Liver (tissue), 9 donors: ENCODE data around the gene CBFA2T3. TPM values are rescaled to one million over a fixed set of nuclear protein-coding genes. Genes with fewer than 3 reads are reported as not detected.

Experiments used
- DNase-seq: peaks from one replicate; pipeline ENCODE4 v3.0.0-alpha.2; 2017; ENCODE audit warnings: low spot score
- H3K27ac ChIP-seq, 2 donors: one replicate each; pipeline ENCODE4 v1.7.0; 2013; ENCODE audit warnings: inconsistent platforms in 2 of 2, low read length in 2 of 2, control low read depth in 1 of 2, low read depth in 1 of 2, mild to moderate bottlenecking in 1 of 2
- H3K27me3 ChIP-seq, 4 donors: one replicate each; pipeline versions ENCODE4 v1.6.1 to v1.7.0; 2013; ENCODE audit warnings: low read length in 3 of 4, inconsistent platforms in 1 of 4, mild to moderate bottlenecking in 1 of 4, moderate library complexity in 1 of 4; ENCODE audit not compliant: control insufficient read depth in 4 of 4, insufficient read depth in 4 of 4
- H3K36me3 ChIP-seq, 4 donors: one replicate each; pipeline versions ENCODE4 v1.6.1 to v1.7.0; 2013; ENCODE audit warnings: low read length in 3 of 4, mild to moderate bottlenecking in 3 of 4, low read depth in 1 of 4, moderate library complexity in 1 of 4; ENCODE audit not compliant: control insufficient read depth in 4 of 4, insufficient read depth in 3 of 4
- H3K4me1 ChIP-seq, 4 donors: one replicate each; pipeline versions ENCODE4 v1.6.1 to v1.7.0; 2013; ENCODE audit warnings: low read length in 3 of 4, mild to moderate bottlenecking in 3 of 4, moderate library complexity in 1 of 4; ENCODE audit not compliant: control insufficient read depth in 4 of 4, insufficient read depth in 4 of 4
- H3K4me3 ChIP-seq, 3 donors: one replicate each; pipeline versions ENCODE4 v1.6.1 to v1.7.0; 2013; ENCODE audit warnings: low read length in 3 of 3, control low read depth in 1 of 3, low read depth in 1 of 3, mild to moderate bottlenecking in 1 of 3
- H3K9ac ChIP-seq, 2 donors: one replicate each; pipeline ENCODE4 v1.7.0; 2013; ENCODE audit warnings: low read length in 2 of 2, mild to moderate bottlenecking in 2 of 2, moderate library complexity in 2 of 2, control low read depth in 1 of 2, low read depth in 1 of 2
- H3K9me3 ChIP-seq, 4 donors: one replicate each; pipeline versions ENCODE4 v1.6.1 to v1.7.0; 2013; ENCODE audit warnings: low read length in 3 of 4; ENCODE audit not compliant: control insufficient read depth in 4 of 4
- FOXA1 ChIP-seq: IDR thresholded peaks from 2 replicates; pipeline ENCODE4 v1.6.1; 2016; ENCODE audit warnings: antibody characterized with exemption
- GABPA ChIP-seq, 2 donors: IDR thresholded peaks in 1 of 2; conservative IDR thresholded peaks in 1 of 2; 2 replicates each; pipeline ENCODE4 v1.6.1; 2016; ENCODE audit warnings: antibody characterized with exemption in 2 of 2, mild to moderate bottlenecking in 1 of 2, moderate library complexity in 1 of 2
- HNF4A ChIP-seq, 2 donors: conservative IDR thresholded peaks; 2 replicates each; pipeline ENCODE4 v1.6.1; 2016; ENCODE audit warnings: antibody characterized with exemption in 2 of 2, mild to moderate bottlenecking in 2 of 2
- HNF4G ChIP-seq: IDR thresholded peaks from 2 replicates; pipeline ENCODE4 v1.6.1; 2016; ENCODE audit warnings: antibody characterized with exemption
- JUND ChIP-seq, 2 donors: IDR thresholded peaks; 2 replicates each; pipeline ENCODE4 v1.6.1; 2016; ENCODE audit warnings: antibody characterized with exemption in 2 of 2
- NR2F2 ChIP-seq: IDR thresholded peaks from 2 replicates; pipeline ENCODE4 v1.6.1; 2016; ENCODE audit warnings: antibody characterized with exemption
- RAD21 ChIP-seq, 2 donors: IDR thresholded peaks; 2 replicates each; pipeline ENCODE4 v1.6.1; 2016; ENCODE audit warnings: antibody characterized with exemption in 2 of 2, mild to moderate bottlenecking in 2 of 2
- RXRA ChIP-seq, 2 donors: IDR thresholded peaks; 2 replicates each; pipeline ENCODE4 v1.6.1; 2017 to 2018; ENCODE audit warnings: antibody characterized with exemption in 2 of 2, mild to moderate bottlenecking in 1 of 2
- SP1 ChIP-seq: IDR thresholded peaks from 2 replicates; pipeline ENCODE4 v1.6.1; 2018; ENCODE audit warnings: antibody characterized with exemption, mild to moderate bottlenecking
- YY1 ChIP-seq: IDR thresholded peaks from 2 replicates; pipeline ENCODE4 v1.6.1; 2016; ENCODE audit warnings: antibody characterized with exemption, mild to moderate bottlenecking
- WGBS: extraction: QIAGEN DNeasy Blood & Tissue Kit; methylation state at CpG from one replicate; pipeline ENCODE4 v1.1.7; 2013; 5-methylcytosine and 5-hydroxymethylcytosine counted together
- polyA plus RNA-seq, 2 donors: library from polyadenylated mRNA; stranded (reverse) in 1 of 2; unstranded in 1 of 2; fragments of 200-250 nt in 1 of 2; fragments of >200 nt in 1 of 2; fragmentation: Nextera tagmentation in 1 of 2; extraction: Ambion mirVana in 1 of 2; gene quantifications; one replicate each; pipeline versions ENCODE4 v1.2.1 to v1.2.3, GENCODE V29; 2013 to 2015
- total RNA-seq, 2 donors: library from RNA; depleted of rRNA; stranded (reverse); fragments of >200 nt; gene quantifications; one replicate each; pipeline ENCODE4 v1.2.3, GENCODE V29; 2014
- TF ChIP-seq, protein P1 (sequence below): fragments of 150-350 bp; IDR thresholded peaks from 2 replicates; pipeline ENCODE4 v1.5.1; 2017; ENCODE audit warnings: improper control_type of control experiment, low read depth, low read length; ENCODE audit not compliant: missing input control
- TF ChIP-seq, protein P2 (sequence below): IDR thresholded peaks from 2 replicates; pipeline ENCODE4 v1.6.1; 2016; ENCODE audit warnings: antibody characterized with exemption
- TF ChIP-seq, protein P3 (sequence below): IDR thresholded peaks from 2 replicates; pipeline ENCODE4 v1.6.1; 2016; ENCODE audit warnings: antibody characterized with exemption, mild to moderate bottlenecking
- donor health status: healthy.
- donor health status: healthy.
- donor health status: healthy.
- donor health status: healthy.
- donor health status: healthy.

Gene CBFA2T3
- total and polyA plus RNA-seq, 4 donors = 1.4 to 4.5 (median 3.1) TPM

DNA sequence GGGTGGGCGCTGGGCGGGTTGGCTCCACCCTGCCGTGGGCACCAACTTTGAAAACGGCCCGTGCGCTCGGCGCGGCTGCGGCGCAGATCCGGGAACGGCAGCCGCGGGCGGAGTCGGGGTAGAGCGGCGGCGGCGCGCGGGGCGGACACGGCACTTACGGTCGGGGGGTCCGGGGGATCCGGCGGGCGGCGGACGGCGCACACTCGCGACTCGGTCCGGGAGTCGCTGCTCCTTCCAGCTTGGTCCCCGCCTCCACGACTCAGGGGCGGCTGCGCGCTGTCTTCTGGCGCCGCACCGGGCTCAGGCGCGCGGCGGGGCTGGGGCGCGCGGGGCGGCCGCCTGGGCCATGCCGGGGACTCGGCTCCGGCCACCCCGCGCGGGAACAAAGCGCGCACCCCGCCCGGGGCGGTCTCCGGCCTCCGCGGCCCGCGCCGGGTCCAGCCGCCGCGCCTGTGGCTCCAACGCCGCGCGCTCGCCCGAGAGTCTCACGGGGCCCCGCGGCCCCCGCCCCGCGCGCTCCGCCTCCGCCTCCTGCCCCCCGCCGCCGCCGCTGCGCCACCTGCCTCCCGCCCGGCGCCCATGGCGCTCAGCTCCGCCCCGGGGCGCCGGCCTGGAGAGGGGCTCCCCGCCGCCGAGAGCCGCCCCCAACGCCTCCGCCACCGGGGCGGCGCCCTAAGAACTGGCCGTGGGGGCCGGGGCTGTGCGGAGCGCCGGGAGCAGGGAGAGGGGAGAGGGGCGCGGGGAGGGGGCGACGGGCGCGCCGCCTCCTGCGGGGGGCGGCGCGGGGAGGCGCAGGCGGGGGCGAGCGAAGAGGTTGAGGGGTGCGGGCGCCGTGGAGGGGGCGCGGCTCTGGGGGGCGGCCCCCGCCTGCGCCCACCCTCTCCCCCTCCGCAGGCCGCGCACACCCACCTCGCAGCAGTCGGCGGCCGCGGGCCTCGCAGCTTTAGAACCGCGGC is 35.9 kb downstream of the CBFA2T3 start:
- Histone ChIP-seq H3K9ac (no peak overlapping the region), H3K27me3 (peaks cover 0 to 10% (median 0%) of the 10 kb centered on the region in 4 donors), H3K9me3 (no peaks in the 10 kb centered on the region), H3K36me3 (no peaks in the 10 kb centered on the region), H3K4me3 (peak overlapping the region in 1 of 3 donors; percentile 49), H3K4me1 (peaks cover 9 to 24% (median 12%) of the 10 kb centered on the region in 4 donors), H3K27ac (no peak overlapping the region)
- no peak for DNase-seq
- 2% methylated on average over 152 of the region's 152 CpGs for WGBS
- TF ChIP-seq, protein P1, sequence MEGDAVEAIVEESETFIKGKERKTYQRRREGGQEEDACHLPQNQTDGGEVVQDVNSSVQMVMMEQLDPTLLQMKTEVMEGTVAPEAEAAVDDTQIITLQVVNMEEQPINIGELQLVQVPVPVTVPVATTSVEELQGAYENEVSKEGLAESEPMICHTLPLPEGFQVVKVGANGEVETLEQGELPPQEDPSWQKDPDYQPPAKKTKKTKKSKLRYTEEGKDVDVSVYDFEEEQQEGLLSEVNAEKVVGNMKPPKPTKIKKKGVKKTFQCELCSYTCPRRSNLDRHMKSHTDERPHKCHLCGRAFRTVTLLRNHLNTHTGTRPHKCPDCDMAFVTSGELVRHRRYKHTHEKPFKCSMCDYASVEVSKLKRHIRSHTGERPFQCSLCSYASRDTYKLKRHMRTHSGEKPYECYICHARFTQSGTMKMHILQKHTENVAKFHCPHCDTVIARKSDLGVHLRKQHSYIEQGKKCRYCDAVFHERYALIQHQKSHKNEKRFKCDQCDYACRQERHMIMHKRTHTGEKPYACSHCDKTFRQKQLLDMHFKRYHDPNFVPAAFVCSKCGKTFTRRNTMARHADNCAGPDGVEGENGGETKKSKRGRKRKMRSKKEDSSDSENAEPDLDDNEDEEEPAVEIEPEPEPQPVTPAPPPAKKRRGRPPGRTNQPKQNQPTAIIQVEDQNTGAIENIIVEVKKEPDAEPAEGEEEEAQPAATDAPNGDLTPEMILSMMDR = no peak
- TF ChIP-seq GABPA (IDR thresholded peaks at IDR 0.05 in 1 of 2, conservative IDR thresholded peaks at IDR 0.05 in 1 of 2) = no peak
- TF ChIP-seq NR2F2 = no peak
- no peak for TF ChIP-seq YY1
- TF ChIP-seq JUND (IDR thresholded peaks at IDR 0.05) = no peak
- no peak for TF ChIP-seq HNF4G
- TF ChIP-seq, protein P2, sequence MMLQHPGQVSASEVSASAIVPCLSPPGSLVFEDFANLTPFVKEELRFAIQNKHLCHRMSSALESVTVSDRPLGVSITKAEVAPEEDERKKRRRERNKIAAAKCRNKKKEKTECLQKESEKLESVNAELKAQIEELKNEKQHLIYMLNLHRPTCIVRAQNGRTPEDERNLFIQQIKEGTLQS = no peak
- TF ChIP-seq RXRA (IDR thresholded peaks at IDR 0.05) = no peak
- no peak for TF ChIP-seq FOXA1
- TF ChIP-seq, protein P3, sequence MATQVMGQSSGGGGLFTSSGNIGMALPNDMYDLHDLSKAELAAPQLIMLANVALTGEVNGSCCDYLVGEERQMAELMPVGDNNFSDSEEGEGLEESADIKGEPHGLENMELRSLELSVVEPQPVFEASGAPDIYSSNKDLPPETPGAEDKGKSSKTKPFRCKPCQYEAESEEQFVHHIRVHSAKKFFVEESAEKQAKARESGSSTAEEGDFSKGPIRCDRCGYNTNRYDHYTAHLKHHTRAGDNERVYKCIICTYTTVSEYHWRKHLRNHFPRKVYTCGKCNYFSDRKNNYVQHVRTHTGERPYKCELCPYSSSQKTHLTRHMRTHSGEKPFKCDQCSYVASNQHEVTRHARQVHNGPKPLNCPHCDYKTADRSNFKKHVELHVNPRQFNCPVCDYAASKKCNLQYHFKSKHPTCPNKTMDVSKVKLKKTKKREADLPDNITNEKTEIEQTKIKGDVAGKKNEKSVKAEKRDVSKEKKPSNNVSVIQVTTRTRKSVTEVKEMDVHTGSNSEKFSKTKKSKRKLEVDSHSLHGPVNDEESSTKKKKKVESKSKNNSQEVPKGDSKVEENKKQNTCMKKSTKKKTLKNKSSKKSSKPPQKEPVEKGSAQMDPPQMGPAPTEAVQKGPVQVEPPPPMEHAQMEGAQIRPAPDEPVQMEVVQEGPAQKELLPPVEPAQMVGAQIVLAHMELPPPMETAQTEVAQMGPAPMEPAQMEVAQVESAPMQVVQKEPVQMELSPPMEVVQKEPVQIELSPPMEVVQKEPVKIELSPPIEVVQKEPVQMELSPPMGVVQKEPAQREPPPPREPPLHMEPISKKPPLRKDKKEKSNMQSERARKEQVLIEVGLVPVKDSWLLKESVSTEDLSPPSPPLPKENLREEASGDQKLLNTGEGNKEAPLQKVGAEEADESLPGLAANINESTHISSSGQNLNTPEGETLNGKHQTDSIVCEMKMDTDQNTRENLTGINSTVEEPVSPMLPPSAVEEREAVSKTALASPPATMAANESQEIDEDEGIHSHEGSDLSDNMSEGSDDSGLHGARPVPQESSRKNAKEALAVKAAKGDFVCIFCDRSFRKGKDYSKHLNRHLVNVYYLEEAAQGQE = no peak
- TF ChIP-seq SP1 = no peak
- no peak for TF ChIP-seq RAD21 (IDR thresholded peaks at IDR 0.05)
- no peak for TF ChIP-seq HNF4A (conservative IDR thresholded peaks at IDR 0.05)

DNA sequence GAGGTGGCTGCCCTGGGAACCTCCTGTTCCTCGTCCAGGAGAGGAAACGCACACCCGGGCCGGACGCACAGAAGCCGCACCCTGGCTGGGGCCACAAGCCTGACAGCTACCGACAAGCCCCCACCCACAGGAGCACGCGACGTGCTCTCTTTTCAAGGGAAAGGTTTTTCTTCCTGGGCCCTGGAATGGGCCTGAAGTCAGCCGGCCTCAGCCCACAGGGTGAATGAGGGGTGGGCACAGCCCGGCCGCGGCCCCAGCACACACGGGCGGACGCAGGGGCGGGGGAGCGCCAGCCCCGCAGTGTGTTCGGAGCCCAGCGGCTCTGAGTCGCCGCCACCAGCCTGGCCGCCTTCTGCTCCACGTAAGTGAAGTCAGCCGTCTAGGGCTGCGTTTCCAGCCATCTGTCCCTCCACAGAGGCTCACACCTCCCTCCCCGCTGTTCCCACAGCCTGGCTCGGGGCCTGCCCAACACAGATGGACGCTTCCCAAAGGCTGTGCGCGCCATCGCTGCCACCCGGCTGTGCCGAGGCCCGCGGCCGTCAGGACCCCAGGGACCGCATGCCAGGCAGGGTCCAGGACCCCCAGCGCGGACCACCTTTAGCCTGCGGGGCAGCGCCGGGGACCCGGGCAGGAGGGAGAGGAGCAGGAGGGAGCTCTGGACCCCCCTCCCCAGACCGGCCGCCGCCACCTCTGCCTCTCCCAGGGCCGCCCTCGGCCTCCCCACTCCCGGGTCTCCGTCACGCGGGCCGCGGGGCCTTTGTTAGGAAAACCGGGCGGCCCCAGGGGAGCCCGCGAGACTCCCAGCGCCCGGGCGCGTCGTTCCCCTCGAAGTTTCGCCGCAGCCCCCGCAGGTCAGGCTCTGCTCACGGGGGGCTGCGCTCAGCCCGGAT is 36.8 kb downstream of the CBFA2T3 start:
- TF ChIP-seq RAD21 (IDR thresholded peaks at IDR 0.05) = no peak
- H3K9ac ChIP-seq = no peak overlapping the region
- no peak for DNase-seq
- H3K9me3 ChIP-seq = no peaks in the 10 kb centered on the region
- H3K27me3 ChIP-seq = peaks cover 0 to 10% (median 0%) of the 10 kb centered on the region in 4 donors
- peak overlapping the region in 1 of 3 donors; percentile 49 for H3K4me3 ChIP-seq
- peaks cover 9 to 31% (median 14%) of the 10 kb centered on the region in 4 donors for H3K4me1 ChIP-seq
- H3K27ac ChIP-seq = no peak overlapping the region
- 6% methylated on average over 73 of the region's 73 CpGs for WGBS
- H3K36me3 ChIP-seq = no peaks in the 10 kb centered on the region
